Left ventricle myocardium superior (tissue), 1 donor: ENCODE measurements around the gene PRKN. TPM values are rescaled to one million over a fixed set of nuclear protein-coding genes. Genes with fewer than 3 reads are reported as not detected.

Experiments used
- ATAC-seq: fragments of 200-7000 bp; cut with Tn5 transposase; one replicate; pipeline ENCODE4 v1.9.1; 2020; ENCODE audit warnings: mild to moderate bottlenecking, moderate library complexity
- DNase-seq: peaks from one replicate; pipeline ENCODE4 v3.0.0-alpha.2; 2020
- intact Hi-C: fragments of 100-400 bp; cut with micrococcal nuclease; formaldehyde crosslinking; loops from one replicate; pipeline ENCODE4 v1.11.0; 2022
- total RNA-seq: library from RNA; stranded (reverse); fragmentation: NEBNext Ultra II Directional; extraction: Animal tissue kit (Norgen Biotek cat#: 25700); gene quantifications from one replicate; pipeline ENCODE4 v1.2.1, GENCODE V29; 2021
- donor health status: DM: no; HTN: yes; CAD: no; lungs with severe emphysema.

The PRKN gene
- total RNA-seq, 1 donor from 2014 or later: 23.1 TPM

GRCh38 chr6:162364488-162364887 lies 363.1 kb downstream of the PRKN start:
- ATAC-seq (no peak), DNase-seq (no peak)
- intact Hi-C loops: no loop called here

DNA sequence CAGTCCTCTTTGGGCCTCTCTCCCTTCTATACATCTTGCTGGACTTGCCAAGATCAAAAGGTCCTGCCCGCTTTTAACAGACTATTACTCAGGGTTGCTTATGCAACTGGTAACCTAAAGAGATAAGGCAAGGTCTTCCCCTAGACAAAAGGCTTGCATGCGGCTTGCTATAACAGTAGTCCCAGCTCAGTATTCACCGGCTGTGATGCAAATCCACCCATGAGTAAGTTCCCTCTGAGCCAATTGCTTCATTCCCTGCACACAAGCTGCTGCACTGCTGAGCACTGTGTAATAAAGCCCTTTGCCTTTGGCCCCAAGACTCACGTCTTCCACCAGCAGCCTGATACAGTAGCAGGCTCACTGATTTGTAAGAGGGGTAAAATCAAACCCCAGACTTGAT lies 363.8 kb downstream of the PRKN start:
- intact Hi-C loops: no loop called here
- no peak for DNase-seq
- no peak for ATAC-seq

DNA sequence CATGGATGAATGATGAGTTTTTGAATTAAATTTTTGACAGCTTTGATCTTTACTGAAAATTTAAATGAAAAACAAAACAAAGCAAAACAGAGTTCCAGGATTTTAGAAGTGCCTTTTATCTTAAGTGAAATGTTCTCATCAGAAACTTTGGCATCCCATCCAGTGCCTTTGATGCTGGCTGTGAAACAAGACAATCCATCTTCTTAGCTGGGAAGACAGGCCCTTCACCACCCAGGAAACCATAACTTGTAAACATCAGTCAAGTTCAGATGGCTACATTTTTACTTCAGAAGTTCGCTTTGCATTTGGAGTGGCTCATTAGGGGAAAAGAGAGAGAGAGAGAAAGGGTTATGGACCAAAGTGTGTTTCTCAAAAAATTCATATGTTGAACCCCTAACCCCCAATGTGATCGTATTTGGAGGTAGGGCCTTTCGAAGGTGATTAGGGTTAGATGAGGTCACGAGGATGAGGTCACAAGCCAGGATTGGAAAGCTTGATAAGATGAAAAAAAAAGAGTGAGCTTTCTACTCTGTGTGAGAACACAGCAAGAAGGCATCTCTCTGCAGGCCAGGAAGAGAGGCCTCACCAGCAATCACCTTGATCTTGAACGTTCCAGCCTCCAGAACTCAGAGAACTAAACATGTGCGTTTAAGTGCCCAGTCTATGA lies 366.5 kb downstream of the PRKN start:
- no peak for ATAC-seq
- DNase-seq: no peak
- intact Hi-C loops: no loop called here

DNA sequence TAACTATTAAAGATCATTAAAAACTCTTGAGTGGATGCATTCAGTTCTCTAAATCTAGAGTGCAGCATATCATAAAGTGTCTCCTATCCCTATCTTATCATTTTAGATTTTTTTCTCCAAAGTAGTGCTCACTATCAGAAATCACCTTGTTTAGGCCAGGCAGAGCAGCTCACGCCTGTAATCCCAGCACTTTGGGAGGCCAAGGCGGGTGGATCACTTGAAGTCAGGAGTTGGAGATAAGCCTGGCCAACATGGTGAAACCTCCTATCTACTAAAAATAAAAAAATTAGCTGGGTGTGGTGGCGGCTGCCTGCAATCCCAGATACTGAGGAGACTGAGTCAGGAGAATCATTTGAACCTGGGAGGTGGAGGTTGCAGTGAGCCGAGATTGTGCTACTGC lies 368.9 kb downstream of the PRKN start:
- no peak for DNase-seq
- no peak for ATAC-seq

GRCh38 chr6:162345051-162345511 lies 382.5 kb downstream of the PRKN start:
- DNase-seq (no peak), ATAC-seq (peak; percentile 60)

More for the DNA sequence above, 368.9 kb downstream of the PRKN start:
- intact Hi-C loops: no loop called here

GRCh38 chr6:162344646-162345010 lies 382.9 kb downstream of the PRKN start:
- DNase-seq (no peak), ATAC-seq (peak; percentile 15)
- intact Hi-C loops: no loop called here

More at GRCh38 chr6:162345051-162345511, 382.5 kb downstream of the PRKN start:
- intact Hi-C loops: no loop called here

- no peak for DNase-seq
- intact Hi-C loops: no loop called here
- ATAC-seq: peak; percentile 68
Observed at GRCh38 chr6:162343936-162344645, 383.5 kb downstream of the PRKN start.

- intact Hi-C loops: no loop called here
- no peak for DNase-seq
- ATAC-seq: no peak
Observed at GRCh38 chr6:162343198-162343935, 384.2 kb downstream of the PRKN start.

DNA sequence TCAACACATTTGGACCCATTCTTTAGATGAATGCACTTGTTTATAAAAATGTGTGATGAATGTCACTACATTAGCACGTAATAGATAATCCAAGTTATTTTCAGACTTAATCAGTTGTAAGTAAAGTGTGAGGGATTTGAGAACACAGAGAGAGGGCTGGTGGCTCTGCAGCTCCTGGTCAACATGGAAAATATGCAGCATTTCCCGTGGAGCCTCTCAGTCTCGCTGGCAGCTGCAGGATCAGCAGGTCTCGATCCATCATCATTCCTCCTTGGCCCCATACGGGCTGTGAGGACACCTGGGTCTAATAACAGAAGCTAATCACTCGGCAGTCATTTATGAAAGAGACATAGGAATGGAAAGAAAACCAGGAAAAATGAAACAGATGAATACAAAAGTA lies 390.2 kb downstream of the PRKN start:
- intact Hi-C loops: no loop called here
- DNase-seq (no peak), ATAC-seq (peak; percentile 51)

- intact Hi-C loops: no loop called here
- no peak for DNase-seq
- no peak for ATAC-seq
Observed at GRCh38 chr6:162336359-162336758, 391.2 kb downstream of the PRKN start.

DNA sequence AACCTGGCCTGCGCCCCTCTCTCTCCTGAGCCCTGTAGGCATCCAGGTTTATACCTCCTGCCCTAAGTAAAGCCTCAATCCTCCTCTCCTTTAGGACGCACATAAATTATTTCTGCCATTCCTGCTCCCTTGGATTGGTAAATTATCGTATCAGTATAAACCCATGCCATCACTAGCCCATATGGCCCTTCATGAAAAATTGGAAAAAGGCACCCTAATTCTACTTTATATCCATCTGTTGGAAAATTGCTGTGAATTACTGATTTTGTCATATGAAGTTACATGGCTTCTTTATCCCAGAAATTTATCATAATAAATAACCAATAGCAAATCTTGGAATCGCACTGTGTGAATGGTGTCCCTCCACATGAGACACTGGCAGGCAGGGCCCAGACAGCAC lies 395.2 kb downstream of the PRKN start:
- ATAC-seq (no peak), DNase-seq (no peak)
- intact Hi-C loops: no loop called here

DNA sequence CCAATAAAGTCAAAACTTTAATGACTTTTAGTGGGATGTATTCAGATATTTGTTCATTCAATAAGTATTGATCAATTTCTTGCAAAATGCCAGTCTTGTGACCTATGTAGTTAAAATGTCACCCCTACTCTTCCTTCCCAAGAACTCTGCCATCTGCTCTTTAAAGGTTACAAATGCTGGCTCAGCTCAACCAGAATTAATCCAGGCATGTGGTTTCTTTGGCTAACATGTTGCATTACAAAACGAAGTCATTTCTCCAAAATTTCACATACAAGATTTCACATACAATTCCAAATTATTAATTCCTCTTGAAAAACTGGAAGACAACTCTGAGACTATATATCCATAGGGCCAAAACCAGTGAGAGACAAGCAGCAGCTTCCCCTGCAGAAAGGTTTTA lies 395.7 kb downstream of the PRKN start:
- intact Hi-C loops: no loop called here
- DNase-seq: no peak
- no peak for ATAC-seq

DNA sequence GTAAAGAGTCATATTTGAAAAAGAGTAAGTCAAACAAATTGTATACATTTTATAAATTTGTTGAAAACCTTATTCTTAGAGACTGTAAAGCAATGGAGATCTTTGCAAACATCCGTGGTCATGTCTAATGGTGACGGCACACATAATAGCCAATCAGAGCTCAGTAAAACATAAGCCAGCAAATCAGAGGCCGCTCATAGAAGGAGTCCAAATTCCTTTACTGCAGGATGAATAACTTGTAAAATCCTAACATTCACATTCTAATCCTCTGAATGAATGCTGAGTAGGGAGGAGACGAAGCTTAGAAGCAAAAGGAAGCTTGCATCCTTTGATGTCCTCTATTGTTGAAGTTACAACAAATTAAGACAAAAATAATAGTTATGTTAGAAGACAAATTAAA lies 401.7 kb downstream of the PRKN start:
- intact Hi-C loops: no loop called here
- DNase-seq (no peak), ATAC-seq (no peak)

GRCh38 chr6:162325051-162325450 lies 402.5 kb downstream of the PRKN start:
- no peak for ATAC-seq
- no peak for DNase-seq
- intact Hi-C loops: no loop called here

DNA sequence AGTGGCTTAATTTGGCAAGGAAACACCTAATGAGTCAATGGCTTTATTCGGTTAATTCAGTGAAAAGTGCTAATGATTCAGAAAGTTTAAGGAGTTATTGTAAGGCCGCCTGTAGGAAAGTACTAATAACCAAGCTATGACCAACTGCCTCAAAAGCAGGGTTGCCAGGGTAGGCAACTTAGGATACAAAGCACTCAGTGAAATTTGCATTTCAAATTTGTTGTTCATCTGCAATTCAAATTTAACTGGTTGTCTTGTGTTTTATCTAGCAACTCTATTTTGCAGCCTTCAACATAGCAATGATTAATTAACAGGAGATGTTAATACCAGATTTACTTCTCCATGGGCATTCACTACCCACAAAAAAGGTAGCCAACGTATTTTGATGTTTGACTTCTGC lies 412.3 kb downstream of the PRKN start:
- ATAC-seq (no peak), DNase-seq (no peak)
- intact Hi-C loops: no loop called here

- DNase-seq: no peak
- ATAC-seq: no peak
- intact Hi-C loops: no loop called here
Observed at GRCh38 chr6:162313922-162314660, 413.5 kb downstream of the PRKN start.

GRCh38 chr6:162307865-162308264 lies 419.7 kb downstream of the PRKN start:
- no peak for ATAC-seq
- intact Hi-C loops: no loop called here

DNA sequence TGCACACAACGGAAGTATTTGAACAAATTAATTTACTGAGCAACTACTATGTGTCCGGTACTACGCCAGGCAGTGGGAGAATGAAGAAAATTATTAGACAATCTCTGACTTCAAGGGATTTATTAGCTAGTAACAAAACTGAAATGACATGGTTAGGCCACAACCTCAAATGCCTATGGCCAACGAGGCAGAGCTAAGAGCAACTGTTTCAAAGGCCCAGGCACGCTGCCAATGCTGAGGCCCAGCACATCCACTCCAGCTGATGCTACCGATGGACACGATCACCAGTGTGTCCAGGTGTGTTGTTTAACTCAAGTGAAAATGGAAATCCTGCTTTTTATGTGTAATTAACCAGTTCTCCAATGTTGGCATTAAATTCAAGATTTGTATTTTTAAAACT lies 420.9 kb downstream of the PRKN start:
- ATAC-seq: no peak
- intact Hi-C loops: no loop called here

More at GRCh38 chr6:162307865-162308264, 419.7 kb downstream of the PRKN start:
- no peak for DNase-seq

DNA sequence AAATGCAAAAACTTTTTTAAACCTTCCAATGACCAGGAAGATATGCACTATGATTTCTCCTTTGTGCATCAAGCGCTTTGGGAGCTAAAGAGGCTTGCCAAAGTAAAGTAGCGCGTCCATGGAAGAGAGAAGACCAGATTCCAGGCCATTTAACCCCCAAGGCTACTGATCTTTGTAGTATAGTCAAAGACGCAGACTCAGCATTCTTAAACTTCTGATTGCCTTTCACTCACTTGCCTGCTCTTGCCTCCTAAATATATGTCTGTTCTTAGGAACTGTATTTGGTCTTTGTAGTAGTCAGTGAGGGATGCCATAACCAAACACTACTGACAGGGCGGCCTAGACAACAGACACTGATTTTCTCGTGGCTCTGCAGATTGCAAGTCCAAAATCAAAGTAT lies 426.4 kb downstream of the PRKN start:
- ATAC-seq (no peak), DNase-seq (no peak)
- intact Hi-C loops: no loop called here

More for the DNA sequence above, 420.9 kb downstream of the PRKN start:
- DNase-seq: no peak

- intact Hi-C loops: no loop called here
- DNase-seq (peak; percentile 35), ATAC-seq (no peak)
Observed at GRCh38 chr6:162294029-162294428, 433.5 kb downstream of the PRKN start.
